GM11168 (cell line): ENCODE data around the gene HNRNPR.
"Not testable (repeated sequence)": the region's sequence is repeated elsewhere in the genome, so short reads cannot be mapped to it uniquely, and the experiment has no call there.

Experiments
- in situ Hi-C: fragments of 300-500 bp; cut with MboI; formaldehyde crosslinking; loops from one replicate; pipeline ENCODE4 v1.12.0; 2022; ENCODE audit warnings: low sequenced_read_pairs; ENCODE audit not compliant: unreplicated experiment

Gene HNRNPR

GRCh38 chr1:23258082-23258481, 86.0 kb downstream of the HNRNPR start:
- in situ Hi-C loops: not testable (repeated sequence)

DNA sequence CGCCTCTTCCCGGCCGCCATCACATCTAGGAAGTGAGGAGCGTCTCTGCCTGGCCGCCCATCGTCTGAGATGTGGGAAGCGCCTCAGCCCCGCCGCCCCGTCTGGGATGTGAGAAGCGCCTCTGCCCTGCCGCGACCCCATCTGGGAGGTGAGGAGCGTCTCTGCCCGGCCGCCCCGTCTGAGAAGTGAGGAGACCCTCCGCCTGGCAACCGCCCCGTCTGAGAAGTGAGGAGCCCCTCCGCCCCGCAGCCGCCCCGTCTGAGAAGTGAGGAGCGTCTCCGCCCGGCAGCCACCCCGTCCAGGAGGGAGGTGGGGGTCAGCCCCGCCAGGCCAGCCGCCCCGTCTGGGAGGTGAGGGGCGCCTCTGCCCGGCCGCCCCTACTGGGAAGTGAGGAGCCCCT, 86.7 kb downstream of the HNRNPR start:
- in situ Hi-C loops: not testable (repeated sequence)
